ENCODE results near the gene CFAP299. TPM values are rescaled to one million over a fixed set of nuclear protein-coding genes. Genes with fewer than 3 reads are reported as not detected.
"Not testable (repeated sequence)": the region's sequence is repeated elsewhere in the genome, so short reads cannot be mapped to it uniquely, and the experiment has no call there.

CFAP299 gene
- polyA plus RNA-seq, 3 donors, result 0.60 to 1.4 (median 0.84) TPM

GRCh38 chr4:80608281-80608980, 272.9 kb downstream of the CFAP299 start:
- no peak for DNase-seq

DNA sequence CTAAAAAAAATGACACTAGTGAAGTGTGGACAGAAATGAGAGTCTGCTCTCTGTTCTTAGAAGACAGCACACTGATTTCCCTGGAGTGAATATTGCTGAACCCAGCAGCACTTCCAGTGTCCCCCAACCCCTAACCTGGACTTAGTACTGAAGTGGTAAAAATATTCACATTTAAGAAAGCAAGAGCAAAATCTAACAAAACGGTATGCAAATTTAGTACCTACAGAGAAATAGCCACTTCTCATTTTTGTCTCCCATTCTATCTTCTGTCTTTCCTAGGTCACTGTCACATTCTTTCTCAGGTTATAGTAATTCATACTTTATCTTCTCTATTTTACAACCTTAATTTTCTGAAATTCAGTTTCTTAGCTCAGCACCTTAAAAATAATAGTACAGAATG, 274.7 kb downstream of the CFAP299 start:
- DNase-seq, result no peak

GRCh38 chr4:80610845-80611677, 275.5 kb downstream of the CFAP299 start:
- peak; percentile 9 for DNase-seq

- DNase-seq, result peak; percentile 21
Measured at GRCh38 chr4:80611678-80611979, 276.1 kb downstream of the CFAP299 start.

DNA sequence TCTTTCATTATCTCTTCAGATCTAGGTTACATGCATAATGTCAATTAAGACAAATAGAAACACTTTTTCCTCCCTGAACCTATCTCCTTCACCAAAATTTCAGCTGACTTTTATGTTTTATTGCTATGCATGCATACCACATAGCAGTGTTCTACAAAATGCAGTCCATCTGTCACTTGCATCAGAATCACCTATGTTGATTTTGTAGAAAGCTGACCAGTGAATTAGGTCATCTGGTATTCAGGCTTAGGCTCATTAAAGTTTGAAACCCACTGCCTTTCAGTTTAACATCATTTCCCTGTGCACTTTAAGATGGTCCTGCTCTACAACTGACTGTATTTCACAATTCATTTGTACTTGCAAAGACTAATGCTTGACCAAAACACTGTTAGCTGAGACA, 277.9 kb downstream of the CFAP299 start:
- DNase-seq, result no peak

GRCh38 chr4:80614319-80614718, 278.8 kb downstream of the CFAP299 start:
- DNase-seq, result no peak

DNA sequence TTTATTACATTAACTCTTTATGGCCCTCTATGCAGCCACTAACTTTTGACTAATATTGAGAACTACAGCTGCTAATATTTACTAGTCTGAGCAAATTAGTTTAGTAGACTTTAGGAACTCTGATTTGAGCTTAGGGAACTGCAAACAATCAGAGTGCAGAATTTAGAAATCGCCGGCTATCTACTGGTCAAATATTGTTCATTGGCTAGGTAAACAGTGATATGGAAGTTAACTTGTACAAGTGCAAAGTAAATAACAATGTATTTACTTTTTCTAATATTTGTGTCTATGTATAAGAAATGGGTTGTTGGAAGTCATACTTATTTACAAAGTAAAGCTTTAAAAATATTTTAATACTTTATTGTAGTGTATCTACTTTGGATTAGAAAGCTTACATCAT, 279.6 kb downstream of the CFAP299 start:
- no peak for DNase-seq

- DNase-seq, result no peak
Measured at GRCh38 chr4:80619070-80619674, 283.6 kb downstream of the CFAP299 start.

DNA sequence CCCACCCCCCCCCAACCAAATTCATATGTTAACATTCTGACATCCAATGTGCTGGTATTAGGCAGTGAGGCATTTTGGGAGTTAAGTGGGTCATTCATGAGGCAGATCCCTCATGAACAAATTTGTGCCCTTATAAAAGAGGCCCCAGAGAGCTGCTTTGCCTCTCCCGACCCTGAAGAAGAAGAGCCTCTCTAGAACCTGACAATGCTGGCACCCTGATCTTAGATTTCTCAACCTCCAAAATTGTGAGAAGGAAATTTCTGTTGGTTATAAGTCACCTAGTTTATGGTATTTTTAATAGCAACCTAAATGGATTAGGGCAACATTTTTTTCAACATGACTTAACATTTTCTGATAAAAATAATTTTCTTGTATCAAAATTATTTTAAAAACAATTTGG, 296.3 kb downstream of the CFAP299 start:
- DNase-seq, result no peak

DNA sequence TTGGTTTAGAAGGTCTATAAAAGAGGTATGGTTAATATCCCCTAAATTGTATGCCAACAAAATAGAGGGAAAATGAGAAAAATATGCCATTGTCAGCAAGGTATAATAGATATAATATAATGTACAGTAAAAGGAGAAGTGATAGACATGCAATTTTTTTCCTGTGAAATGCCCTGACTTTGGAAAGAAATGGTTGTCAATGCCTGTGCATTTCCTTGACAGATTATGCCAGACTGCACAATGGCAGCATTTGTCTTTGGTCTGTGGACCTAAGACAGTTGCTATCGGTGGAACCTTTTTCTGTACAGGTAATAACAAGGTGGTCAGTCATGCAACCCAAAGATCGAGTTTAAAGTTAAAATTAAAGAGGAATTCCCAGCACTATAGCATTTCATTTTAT, 301.7 kb downstream of the CFAP299 start:
- DNase-seq, result no peak

DNA sequence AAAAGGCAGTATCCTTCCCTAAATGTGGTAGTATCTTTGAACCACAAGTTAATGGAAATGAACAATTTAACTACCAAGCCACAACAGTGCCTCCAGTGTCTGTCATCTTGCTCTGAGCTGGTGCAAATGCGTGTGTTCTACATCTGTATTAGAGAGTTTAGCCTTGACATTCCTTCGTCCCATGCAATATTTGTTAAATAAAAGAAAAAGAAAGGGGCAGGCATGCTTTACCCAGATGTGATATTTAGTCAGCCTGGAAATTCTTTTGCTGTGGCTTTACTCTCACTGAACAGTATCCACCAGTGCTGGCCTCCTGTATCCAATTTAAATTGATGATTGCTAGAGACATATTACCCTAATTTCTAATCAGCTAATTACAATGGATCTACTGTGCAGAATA, 310.5 kb downstream of the CFAP299 start:
- DNase-seq, result no peak

DNA sequence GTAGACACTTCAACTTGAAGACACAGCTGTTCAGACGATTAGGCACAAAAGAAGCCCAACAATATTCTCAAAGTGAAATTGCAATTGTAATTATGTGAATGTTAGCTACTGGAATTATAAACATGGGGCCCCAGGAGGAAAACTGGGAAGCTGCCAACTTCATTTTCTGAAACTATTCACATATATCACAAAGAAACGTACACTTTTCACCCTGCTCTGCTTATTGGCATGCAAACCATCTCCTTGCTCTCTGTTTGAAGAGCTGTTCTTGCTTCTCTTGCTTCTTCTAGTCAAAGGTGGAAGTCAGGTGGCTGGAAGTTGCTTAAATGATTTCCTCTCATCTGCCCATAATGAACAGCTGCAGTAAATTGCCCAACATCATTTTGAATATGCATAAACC, 320.1 kb downstream of the CFAP299 start:
- DNase-seq, result peak; percentile 19

DNA sequence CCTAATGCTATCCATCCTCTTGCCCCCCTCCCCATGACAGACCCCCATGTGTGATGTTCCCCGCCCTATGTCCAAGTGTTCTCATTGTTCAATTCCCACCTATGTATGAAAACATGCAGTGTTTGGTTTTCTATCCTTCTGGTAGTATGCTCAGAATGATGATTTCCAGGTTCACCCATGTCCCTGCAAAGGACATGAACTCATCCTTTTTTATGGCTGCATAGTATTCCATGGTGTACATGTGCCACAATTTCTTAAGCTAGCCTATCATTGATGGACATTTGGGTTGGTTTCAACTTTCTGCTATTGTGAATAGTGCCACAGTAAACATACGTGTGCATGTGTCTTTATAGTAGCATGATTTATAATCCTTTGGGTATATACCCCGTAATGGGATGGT, 334.6 kb downstream of the CFAP299 start:
- not testable (repeated sequence) for DNase-seq

GRCh38 chr4:80678413-80678812, 342.9 kb downstream of the CFAP299 start:
- no peak for DNase-seq

DNA sequence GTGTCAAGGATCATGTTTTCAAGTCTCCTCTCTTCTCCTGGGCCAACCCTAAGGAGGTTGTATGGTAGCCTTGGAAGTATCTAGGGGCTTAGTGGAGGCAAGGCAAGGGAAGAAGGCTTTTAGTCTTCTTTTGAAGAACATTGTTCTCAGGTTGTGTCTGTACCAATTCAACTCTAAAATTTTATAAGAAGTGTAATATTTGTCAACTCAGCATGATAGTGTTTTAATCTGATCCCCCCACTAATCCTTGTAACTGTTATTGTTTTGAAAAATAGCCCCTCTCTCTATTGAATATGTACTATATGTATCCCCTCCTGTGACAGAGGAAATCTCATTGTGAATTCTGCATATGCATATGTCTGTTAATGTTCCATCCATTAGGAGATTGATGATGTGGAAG, 345.4 kb downstream of the CFAP299 start:
- no peak for DNase-seq

DNA sequence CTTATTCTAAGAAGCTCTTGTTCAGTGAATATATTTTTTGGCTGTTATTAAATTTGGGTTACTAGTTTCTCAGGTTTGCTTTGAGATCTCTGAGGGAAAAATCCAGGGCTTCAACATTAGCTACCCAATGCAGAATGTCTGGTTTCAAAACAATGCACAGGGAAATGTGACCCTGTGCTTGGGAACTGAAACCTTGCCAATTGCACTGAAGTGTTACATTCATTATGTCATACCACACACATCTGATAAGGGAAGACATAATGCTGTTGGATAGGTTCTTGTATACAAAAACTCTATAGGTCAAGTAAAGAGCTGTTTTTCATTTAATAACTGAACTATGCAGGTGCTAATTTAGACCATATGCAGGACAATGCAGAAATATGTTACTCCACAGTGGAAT, 349.7 kb downstream of the CFAP299 start:
- DNase-seq, result peak; percentile 12

GRCh38 chr4:80687736-80688135, 352.2 kb downstream of the CFAP299 start:
- DNase-seq, result not testable (repeated sequence)

DNA sequence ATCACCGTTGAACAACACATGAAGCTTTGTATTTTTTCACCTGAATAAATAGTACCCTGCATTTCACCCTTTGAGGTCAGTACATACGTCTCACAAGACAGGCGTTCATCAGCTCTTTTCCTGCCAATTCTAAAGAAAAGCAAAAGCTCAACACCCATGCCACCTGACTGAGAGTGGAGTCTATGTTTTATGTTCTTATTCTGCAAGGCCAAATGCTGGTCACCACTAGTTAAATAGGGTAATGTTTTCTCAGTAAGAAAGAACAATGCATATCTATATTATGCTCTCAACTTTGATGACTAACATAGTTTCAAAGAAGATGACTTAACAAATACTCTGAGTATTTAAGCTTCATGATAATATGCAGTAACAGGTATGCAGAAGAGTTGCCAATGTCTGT, 358.6 kb downstream of the CFAP299 start:
- no peak for DNase-seq

GRCh38 chr4:80705311-80705710, 369.8 kb downstream of the CFAP299 start:
- no peak for DNase-seq

- DNase-seq, result no peak
Measured at GRCh38 chr4:80709082-80709869, 373.7 kb downstream of the CFAP299 start.

DNA sequence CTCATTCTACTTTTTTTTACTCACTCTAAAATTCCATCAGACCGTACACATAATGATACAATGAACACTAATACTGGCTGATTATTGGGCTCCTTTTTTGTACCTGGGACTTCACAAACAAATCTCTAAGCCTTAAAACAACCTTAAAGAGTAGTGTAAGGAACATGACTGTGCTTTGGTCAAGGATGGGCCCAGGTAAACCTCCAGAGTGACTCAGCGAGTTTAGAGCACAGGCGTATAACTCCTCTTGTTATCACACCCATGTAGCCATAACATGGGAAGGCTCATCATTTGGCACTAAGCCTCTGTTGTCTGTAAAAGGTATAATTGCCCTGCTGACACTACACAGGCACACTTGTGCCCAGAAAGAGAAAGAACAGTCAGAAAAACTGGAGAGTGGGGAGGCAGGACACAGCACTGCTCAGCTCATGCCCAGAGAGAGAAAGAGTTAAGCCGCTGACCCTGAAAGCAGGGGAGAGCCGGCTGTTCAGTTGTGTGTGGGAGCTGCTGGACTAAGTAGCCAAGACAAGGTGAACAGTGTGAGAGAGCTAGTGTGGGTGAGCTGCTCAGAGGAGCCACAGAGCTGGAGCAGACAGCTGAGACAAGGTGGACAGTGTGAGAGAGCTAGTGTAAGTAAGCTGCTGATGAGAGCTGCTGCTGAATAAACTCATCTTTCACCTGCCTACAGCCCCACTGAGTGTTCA, 375.4 kb downstream of the CFAP299 start:
- no peak for DNase-seq

DNA sequence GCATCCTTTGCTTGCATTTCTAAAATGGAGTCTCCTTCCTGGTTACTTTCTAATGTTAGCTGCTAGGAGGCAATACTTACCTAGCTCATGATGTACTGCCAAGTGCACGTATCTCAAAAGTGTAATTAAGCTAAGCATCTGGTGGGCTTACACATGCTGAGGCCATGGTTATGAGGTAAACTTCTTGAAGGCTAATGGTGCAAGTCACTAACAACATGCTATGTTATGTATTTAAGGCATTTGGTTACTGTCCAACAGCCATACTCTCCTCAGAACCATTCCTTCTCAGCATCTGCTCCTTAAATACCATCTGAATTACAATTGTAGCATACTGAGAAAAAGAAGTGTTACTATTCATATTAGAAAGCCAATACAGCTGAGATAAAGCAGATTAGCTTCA, 376.4 kb downstream of the CFAP299 start:
- no peak for DNase-seq
